AG10803 (cell line): ENCODE data around the gene CNOT6.

Experiments
- DNase-seq: peaks from one replicate; pipeline ENCODE4 v3.0.0; 2010; ENCODE audit warnings: low read depth
- H3K4me3 ChIP-seq: 2 replicates; pipeline ENCODE4 v1.5.1; 2011; ENCODE audit warnings: mild to moderate bottlenecking, low read length, control low read depth
- TF ChIP-seq, protein P1 (sequence below): conservative IDR thresholded peaks from 2 replicates; pipeline ENCODE4 v1.5.1; 2011; ENCODE audit warnings: mild to moderate bottlenecking, low read length, control low read depth, inconsistent platforms

CNOT6 gene

DNA sequence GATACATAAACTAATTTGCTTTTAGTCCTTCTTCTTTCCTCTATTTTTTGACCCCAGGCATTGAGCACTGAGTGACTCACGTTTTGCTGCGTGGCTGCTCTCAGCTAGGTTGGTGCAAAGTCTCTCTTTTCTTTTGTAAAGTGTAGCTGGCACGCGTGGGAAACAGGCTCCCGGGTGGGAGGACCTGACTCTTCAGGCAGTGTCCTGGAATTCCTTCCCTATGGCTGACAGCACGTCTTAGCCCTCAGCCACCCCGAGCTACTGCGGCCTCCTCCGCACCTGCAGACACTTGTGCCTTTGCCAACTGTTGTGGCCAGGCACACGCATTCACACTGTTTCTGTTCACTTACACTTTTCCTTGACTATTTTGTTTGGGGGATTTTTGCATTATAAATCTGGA is 98.0 kb downstream of the CNOT6 start:
- DNase-seq = no peak
- no peak overlapping the region for H3K4me3 ChIP-seq
- TF ChIP-seq, protein P1, sequence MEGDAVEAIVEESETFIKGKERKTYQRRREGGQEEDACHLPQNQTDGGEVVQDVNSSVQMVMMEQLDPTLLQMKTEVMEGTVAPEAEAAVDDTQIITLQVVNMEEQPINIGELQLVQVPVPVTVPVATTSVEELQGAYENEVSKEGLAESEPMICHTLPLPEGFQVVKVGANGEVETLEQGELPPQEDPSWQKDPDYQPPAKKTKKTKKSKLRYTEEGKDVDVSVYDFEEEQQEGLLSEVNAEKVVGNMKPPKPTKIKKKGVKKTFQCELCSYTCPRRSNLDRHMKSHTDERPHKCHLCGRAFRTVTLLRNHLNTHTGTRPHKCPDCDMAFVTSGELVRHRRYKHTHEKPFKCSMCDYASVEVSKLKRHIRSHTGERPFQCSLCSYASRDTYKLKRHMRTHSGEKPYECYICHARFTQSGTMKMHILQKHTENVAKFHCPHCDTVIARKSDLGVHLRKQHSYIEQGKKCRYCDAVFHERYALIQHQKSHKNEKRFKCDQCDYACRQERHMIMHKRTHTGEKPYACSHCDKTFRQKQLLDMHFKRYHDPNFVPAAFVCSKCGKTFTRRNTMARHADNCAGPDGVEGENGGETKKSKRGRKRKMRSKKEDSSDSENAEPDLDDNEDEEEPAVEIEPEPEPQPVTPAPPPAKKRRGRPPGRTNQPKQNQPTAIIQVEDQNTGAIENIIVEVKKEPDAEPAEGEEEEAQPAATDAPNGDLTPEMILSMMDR = no peak

DNA sequence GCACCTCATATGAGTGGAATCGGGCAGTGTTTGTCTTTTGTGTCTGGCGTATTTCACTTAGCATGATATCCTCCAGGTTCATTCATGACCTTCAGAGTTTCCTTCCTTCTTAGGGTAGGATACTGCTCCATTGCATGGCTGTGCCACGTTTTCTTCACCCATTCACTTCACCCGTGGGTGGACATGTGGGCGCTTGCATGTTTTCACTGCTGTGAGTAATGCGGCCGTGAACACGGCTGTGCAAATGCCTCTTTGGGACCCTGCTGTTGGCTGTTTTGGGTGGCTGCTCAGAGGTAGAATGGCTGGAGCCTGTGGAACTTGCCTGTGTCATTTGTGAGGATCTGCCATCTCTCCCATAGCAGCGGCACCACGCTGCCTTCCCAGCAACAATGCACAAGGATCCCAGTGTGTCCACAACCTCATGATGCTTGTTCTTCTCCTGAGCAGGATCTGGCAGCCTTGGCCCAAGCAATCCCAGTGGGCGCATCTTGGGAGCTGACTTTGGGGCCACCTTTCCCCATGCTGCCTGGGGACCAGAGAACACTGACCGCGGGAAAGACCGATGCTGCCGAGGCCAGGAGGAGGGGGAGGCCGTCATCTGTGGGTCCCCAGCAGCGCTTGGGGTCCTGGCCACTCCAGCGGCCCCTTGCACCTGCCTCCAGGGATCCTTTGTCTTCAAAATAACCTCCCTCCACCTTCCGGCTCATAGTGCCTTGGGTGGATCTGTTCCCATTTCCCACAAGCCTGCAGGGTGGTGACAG is 99.4 kb downstream of the CNOT6 start:
- TF ChIP-seq, protein P1 = no peak
- H3K4me3 ChIP-seq = no peak overlapping the region
- no peak for DNase-seq

DNA sequence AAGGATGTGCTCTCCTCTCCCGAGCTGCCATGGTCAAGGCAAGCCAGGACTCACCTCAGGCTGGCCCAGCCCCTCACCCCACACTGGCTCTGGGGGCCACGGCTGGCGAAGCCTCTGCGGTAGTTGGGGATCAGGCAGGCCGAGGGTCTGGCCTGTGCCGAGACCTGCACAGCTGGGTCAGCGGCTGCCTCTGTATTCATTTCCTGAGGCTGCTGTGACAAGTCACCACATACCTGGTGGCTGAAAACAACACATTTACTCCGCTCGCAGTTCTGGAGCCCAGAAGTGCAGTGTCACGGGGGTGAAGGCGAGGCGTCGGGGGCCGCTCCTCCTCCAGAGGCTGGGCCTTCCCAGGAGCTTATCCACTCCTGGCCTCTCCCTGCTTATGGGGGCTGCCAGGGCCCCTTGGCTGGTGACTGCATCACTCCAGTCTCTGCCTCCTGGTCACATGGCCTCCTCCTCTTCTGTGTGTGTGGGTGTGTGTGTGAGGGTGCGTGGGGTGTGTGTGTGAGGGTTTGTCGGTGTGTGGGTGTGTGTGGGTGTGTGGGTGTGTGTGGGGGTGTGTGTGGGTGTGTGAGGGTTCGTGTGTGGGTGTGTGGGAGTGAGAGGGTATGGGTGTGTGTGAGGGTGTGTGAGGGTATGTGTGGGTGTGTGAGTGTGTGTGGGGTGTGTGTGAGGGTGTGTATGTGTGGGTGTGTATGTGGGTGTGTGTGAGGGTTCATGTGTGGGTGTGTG is 100.3 kb downstream of the CNOT6 start:
- no peak for DNase-seq
- TF ChIP-seq, protein P1 = no peak

DNA sequence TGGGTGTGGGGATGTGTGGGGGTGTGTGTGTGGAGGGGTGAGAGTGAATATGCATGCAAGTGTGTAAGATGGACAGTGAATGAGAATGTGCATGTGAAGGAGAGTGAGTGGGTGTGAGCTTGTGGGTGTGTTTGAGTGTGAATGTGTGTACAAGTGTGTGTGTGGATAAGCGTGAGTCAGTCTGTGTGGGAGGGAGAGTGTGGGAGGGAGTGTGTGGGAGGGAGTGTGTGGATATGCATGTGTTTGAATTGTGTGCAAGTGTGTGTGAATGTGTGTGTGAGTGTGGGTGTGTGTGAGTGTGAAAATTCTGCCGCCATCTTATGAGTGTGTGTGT is 100.8 kb downstream of the CNOT6 start:
- no peak for DNase-seq
- H3K4me3 ChIP-seq = no peak overlapping the region
- TF ChIP-seq, protein P1 = no peak

More for the DNA sequence above, 100.3 kb downstream of the CNOT6 start:
- no peak overlapping the region for H3K4me3 ChIP-seq

DNA sequence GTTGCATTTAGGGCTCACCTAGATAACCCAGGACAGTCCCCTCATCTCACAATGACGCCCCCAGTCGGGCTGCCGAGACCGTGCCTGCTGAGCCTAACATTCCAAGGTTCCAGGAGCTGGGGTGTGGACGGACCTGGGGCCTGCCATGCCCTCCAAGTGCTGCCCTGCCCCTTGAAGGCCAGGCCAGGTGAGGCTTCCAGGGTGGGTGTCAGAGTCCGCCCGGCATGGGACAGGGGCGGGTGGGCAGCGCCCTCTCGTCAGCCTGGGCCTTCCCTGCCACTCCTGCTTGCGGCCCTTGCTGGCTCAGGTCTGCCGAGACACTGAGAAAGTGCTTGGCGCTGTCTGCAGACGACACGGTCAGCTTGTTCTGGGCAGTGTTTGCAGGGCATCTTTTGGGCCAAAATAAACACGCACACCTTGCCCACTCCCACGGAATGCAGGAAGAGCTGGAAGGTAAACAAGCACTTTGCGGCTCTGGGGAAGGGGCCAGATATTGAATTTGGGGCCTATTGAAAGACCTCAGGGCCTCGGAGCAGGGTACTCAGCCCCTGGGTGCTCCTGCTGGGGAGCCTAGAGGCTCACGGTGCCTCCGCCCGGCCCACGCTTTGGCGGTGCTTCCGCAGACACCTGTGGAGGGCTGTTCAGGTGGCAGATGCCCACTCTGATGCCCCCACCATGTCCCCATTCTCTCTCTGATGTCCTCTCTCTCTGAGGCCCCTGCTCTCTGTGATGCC is 101.4 kb downstream of the CNOT6 start:
- H3K4me3 ChIP-seq = no peak overlapping the region
- no peak for DNase-seq
- TF ChIP-seq, protein P1 = no peak

DNA sequence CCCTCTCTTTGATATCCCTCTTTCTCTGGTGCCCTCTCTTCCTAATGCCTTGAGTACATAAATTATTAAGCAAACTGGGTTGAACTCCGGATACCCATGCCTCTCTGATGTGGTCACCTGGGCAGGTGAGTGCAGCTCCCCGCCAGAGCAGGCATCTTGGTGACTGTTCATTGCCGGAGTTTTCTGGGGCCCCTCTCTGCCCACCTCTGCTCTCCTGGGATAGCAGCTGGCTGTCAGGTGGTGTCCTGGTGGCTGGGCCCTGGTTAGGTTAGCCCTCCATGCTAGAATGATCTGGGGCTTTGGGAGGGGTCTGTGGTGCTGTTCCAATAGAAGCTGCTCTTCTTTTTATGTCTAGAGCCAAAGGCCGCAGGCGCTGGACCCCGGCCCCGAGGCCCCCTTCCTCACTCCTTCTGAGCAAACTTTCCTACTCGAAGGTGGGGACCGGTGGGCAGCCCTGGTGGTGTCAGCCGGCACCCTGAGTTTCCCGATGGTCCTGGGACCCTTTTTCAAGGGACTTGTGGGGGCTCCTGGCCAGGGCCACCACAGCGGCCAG is 102.0 kb downstream of the CNOT6 start:
- no peak for DNase-seq

More for the DNA sequence above, 102.0 kb downstream of the CNOT6 start:
- H3K4me3 ChIP-seq = no peak overlapping the region
- TF ChIP-seq, protein P1 = no peak
